ENCODE data around the gene KMO.

KMO gene

GRCh38 chr1:241631674-241632073 lies 99.5 kb downstream of the KMO start:
- DNase-seq: no peak

- DNase-seq: no peak
Observed at GRCh38 chr1:241632987-241633386, 100.8 kb downstream of the KMO start.

GRCh38 chr1:241635556-241636152 lies 103.5 kb downstream of the KMO start:
- DNase-seq: no peak

- no peak for DNase-seq
Observed at GRCh38 chr1:241636291-241636690, 104.1 kb downstream of the KMO start.

DNA sequence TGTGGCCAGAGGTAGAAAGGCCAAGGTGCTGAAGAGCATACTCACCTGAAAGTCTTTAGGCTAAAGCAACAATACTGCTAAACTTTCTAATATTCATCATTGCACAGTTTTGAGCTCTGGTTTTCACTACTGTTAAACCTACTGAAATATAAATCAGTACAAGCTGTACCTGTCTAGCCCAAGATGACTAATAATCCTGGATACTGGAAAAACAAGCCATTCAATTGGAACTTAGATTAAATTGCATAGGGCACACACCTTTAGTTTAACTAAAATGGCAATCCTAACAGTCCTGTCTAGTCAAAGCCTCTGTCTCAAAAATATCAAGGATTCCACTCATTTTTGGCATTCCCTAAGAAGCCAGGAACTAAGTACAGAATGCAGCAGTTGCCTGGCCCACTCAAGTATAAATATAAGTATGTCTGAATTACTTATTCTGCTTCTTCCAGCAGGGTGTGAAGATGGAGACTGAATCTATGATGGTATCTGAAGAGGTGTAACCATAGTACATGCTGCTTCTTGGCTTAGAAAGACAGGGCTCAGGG lies 104.9 kb downstream of the KMO start:
- no peak for DNase-seq

DNA sequence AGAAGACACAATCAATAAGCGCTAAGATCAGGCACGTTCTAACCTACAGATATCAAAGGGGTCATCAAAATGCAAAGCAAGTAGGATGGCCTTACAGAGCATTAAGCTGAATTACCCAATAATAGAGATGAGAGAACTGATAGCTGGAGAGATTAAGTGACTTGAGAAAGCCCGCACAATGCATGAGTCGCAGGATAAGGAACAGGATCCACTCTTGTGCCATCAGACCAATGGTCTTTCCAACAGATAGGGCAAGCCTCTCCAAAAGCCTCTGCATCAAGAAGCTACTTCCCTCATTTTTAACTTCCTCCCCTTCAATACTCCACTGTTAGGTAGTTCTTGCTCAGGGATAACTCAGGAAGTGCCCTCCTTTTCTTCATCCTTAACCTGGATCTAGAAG lies 105.4 kb downstream of the KMO start:
- DNase-seq: no peak

DNA sequence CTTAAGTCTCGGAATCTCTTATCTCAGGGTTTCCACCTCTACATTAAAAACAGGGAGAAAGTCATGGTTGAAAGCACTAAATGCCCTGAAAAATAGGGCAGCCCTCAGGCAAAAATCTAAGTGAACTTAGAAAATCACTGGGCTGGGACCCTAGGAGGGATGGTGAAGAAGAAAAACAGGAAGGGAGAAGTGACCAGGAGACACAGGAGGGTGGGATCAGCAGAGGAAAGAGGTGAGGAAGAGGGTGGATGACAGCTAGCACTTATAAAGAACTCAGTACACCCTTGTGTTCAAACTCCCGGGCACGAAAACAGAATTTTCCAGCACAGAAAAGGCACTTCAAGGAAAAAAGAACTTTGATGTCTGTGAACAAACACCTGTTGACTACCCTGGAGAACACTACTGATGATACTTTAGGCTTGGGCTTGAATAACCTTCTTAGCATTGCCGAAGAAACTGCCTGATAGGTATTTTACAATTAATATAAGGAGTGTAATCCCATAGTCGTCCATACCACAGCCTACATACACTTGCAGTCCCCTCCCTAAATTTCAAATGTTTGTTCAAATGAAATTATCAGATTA lies 106.0 kb downstream of the KMO start:
- no peak for DNase-seq

- DNase-seq: no peak
Observed at GRCh38 chr1:241638909-241639622, 106.9 kb downstream of the KMO start.

DNA sequence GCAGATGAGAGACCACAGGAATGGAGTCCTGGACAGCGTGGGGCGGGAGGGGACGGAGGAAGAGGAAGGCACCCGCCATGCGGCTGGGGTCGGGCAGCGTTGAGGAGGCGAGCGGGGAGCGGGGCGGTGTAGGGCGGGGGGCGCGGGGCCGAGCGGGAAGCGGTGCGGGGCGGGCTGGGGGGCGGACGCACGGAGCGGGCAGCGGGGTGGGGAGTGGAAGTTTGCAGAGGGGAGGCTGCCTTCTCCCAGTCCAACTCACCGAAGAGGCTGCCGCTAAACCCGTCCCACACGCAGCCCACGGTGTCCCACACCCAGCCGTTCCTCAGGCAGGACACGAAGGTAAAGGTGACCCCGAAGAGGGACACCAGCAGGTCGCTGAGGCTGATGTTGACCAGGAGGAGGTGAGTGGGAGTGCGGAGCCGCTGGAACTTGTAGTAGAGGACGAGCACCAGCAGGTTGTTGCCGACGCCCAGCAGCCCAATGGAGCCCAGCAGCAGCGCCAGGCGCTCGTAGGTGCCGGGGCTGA lies 107.5 kb downstream of the KMO start:
- peak; percentile 58 for DNase-seq

DNA sequence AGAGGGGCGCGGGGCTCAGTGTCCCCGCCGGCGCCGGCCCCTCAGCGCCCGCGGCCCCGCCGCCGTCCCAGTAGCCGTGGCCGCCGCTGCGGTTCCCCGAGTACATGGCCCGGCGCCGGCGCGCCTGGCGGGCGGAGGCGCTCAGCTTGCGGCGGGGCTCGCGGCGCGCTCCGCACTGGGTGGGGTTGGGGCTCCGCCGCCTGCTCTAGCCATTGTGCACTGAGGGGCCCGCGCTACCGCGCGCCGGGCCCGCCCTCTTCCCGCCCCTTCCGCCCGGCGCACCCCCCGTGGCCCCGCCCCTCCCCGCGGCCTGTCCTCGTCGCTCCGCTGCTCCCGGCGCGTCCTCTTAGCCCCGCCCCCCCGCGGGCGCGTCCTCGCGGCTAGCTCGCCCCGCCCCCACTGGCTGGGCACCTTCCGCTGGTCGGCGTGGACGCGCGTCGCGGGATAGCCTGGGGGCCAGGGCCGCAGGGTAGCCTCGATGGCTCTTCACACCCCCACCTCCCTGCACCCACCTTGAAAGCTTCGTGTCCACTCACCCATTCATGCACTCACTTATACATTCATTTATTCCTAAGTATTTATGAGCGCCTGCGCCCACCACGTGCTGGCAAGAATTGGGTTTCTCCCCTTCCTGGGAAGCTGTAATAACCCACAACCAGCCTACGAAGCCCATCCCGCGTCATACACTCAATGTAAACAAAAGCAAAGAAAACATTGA lies 108.1 kb downstream of the KMO start, which contains the start of the genes CHML and OPN3:
Gene CHML, minus strand, starts transcription at position 221 of the 718 bp plus-strand sequence. CDS start 4,603 bp downstream, outside the sequence.
Gene OPN3, minus strand, starts transcription at position 221 of the 718 bp plus-strand sequence. Its CDS starts 115 bp downstream, at position 106.
- DNase-seq: peak; percentile 93

- DNase-seq: no peak
Observed at GRCh38 chr1:241640867-241641622, 108.9 kb downstream of the KMO start.

GRCh38 chr1:241641773-241642592 lies 109.8 kb downstream of the KMO start:
- DNase-seq: no peak

- DNase-seq: no peak
Observed at GRCh38 chr1:241642593-241642944, 110.4 kb downstream of the KMO start.

GRCh38 chr1:241644259-241644658 lies 112.1 kb downstream of the KMO start:
- DNase-seq: no peak

GRCh38 chr1:241645199-241645598 lies 113.0 kb downstream of the KMO start:
- no peak for DNase-seq

All from COR-L47 (cell line).